Thyroid gland (tissue), 4 donors: ENCODE results near the gene SMARCE1. TPM values are rescaled to one million over a fixed set of nuclear protein-coding genes. Genes with fewer than 3 reads are reported as not detected.

Source experiments
- DNase-seq, 2 donors: peaks; one replicate each; pipeline ENCODE4 v3.0.0-alpha.2; 2019
- H3K27ac ChIP-seq, 3 donors: fragments of 200-600 bp; sonication (generic); 1 replicate in 2 of 3; 2 replicates in 1 of 3; pipeline ENCODE4 v1.5.1; 2016 to 2019; ENCODE audit warnings: mild to moderate bottlenecking in 1 of 3, moderate library complexity in 1 of 3
- H3K27me3 ChIP-seq: fragments of 200-600 bp; sonication (generic); one replicate; pipeline ENCODE4 v1.5.1; 2019
- H3K36me3 ChIP-seq, 2 donors: fragments of 200-600 bp; sonication (generic); one replicate each; pipeline ENCODE4 v1.5.1; 2016 to 2019
- H3K4me1 ChIP-seq, 2 donors: fragments of 200-600 bp; sonication (generic); one replicate each; pipeline ENCODE4 v1.5.1; 2017 to 2019
- H3K4me3 ChIP-seq, 3 donors: fragments of 200-600 bp; sonication (generic); replicated peaks in 1 of 3; 1 replicate in 2 of 3; 2 replicates in 1 of 3; pipeline ENCODE4 v1.5.1; 2016; ENCODE audit warnings: mild to moderate bottlenecking in 1 of 3
- H3K9me3 ChIP-seq: fragments of 200-600 bp; sonication (generic); one replicate; pipeline ENCODE4 v1.5.1; 2017
- CTCF ChIP-seq, 6 experiments: fragments of 200-600 bp in 3 of 6; fragments of 450-650 bp in 3 of 6; sonication (generic) in 3 of 6; IDR thresholded peaks; one replicate each; pipeline ENCODE4 v1.5.1; 2016 to 2019; ENCODE audit warnings: antibody characterized with exemption in 6 of 6, mild to moderate bottlenecking in 2 of 6, inconsistent platforms in 1 of 6, moderate library complexity in 1 of 6
- POLR2A ChIP-seq, 2 donors: fragments of 450-650 bp; IDR thresholded peaks; one replicate each; pipeline ENCODE4 v1.6.1; 2017; ENCODE audit warnings: antibody characterized with exemption in 2 of 2, mild to moderate bottlenecking in 2 of 2, moderate library complexity in 1 of 2
- WGBS, 2 donors: methylation state at CpG; one replicate each; pipeline ENCODE4 v1.1.5; 2017; 5-methylcytosine and 5-hydroxymethylcytosine counted together
- intact Hi-C: fragments of 100-400 bp; cut with DNase I; formaldehyde crosslinking; loops from one replicate; pipeline ENCODE4 v1.15.1; 2023
- total RNA-seq, 4 donors: library from RNA; depleted of rRNA; stranded (reverse); fragments of >200 nt; gene quantifications; one replicate each; pipeline ENCODE4 v1.2.3, GENCODE V29; 2016

The SMARCE1 gene
- total RNA-seq, 4 donors from 2014 or later, result 82.1 to 125 (median 108) TPM

GRCh38 chr17:40616592-40616991 is 31.0 kb downstream of the SMARCE1 start:
- H3K36me3 ChIP-seq, result no peaks in the 10 kb centered on the region
- TF ChIP-seq POLR2A (IDR thresholded peaks at IDR 0.05) (no peak), CTCF (IDR thresholded peaks at IDR 0.05) (no peak)
- intact Hi-C loops, result loop anchor here (5.0 kb wide), 1 partner anchor 176 kb away; no protein-coding TSS in a partner anchor
- H3K4me1 ChIP-seq, result peaks cover 0 to 6% of the 10 kb centered on the region in 2 donors
- no peaks in the 10 kb centered on the region for H3K9me3 ChIP-seq
- 82 to 88% methylated on average over 3 of the region's 3 CpGs for WGBS, 2 donors
- no peak for DNase-seq
- H3K27ac ChIP-seq, result no peak overlapping the region
- H3K4me3 ChIP-seq, result no peak overlapping the region
- no peaks in the 10 kb centered on the region for H3K27me3 ChIP-seq

GRCh38 chr17:40615841-40616476 is 31.7 kb downstream of the SMARCE1 start:
- H3K4me1 ChIP-seq, result peaks cover 0 to 6% of the 10 kb centered on the region in 2 donors
- no peak for DNase-seq
- WGBS, 2 donors, result 70% methylated on average over 10 of the region's 10 CpGs
- intact Hi-C loops, result loop anchor here (5.0 kb wide), 1 partner anchor 176 kb away; no protein-coding TSS in a partner anchor
- H3K4me3 ChIP-seq, result no peak overlapping the region
- no peaks in the 10 kb centered on the region for H3K27me3 ChIP-seq
- no peak for TF ChIP-seq POLR2A (IDR thresholded peaks at IDR 0.05)
- no peak for TF ChIP-seq CTCF (IDR thresholded peaks at IDR 0.05)
- no peaks in the 10 kb centered on the region for H3K36me3 ChIP-seq
- no peaks in the 10 kb centered on the region for H3K9me3 ChIP-seq
- no peak overlapping the region for H3K27ac ChIP-seq

DNA sequence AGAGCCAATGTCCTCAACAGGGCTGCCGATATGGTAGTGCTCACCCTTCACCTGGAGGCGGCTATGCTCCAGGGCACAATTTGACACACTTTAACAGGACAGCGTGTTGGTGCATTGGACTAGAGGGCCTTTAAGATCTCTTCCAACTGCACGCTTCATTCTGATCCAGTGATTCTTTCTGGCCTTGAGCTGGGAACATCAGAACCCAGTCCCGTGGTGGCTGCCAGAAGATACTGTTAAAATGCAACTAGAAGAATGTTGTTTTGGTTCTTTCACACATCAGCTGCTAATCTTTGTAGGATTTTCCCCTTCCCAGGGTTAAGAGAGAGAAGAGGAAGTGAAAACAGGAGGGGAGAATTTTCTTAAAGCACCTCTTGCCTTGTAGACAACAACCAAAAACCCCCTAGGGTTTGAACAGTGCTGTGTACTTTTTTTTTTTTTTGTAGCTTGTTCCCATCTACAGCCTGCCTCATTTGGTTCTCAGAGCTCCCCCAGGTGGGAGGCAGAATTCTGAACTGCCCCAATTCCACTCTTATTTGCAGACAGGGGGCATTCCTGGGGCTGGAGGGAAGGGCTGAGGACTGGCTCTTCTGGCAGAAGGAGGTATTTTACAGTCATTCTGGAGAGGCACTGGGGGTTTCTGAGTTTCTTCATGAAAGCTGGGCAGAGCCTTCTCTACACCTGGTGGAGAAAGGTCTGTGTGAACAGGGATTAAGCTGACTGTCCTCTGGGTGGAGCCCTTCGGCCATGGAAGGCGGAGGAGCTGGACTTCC is 32.4 kb downstream of the SMARCE1 start:
- no peaks in the 10 kb centered on the region for H3K9me3 ChIP-seq
- DNase-seq, result peak; percentile 54 to 57
- no peak overlapping the region for H3K4me3 ChIP-seq
- no peaks in the 10 kb centered on the region for H3K27me3 ChIP-seq
- no peaks in the 10 kb centered on the region for H3K36me3 ChIP-seq
- 53 to 64% methylated on average over 5 to 7 of the region's 7 CpGs for WGBS, 2 donors
- H3K4me1 ChIP-seq, result peaks cover 0 to 6% of the 10 kb centered on the region in 2 donors
- no peak overlapping the region for H3K27ac ChIP-seq
- intact Hi-C loops, result loop anchor here (5.0 kb wide), 1 partner anchor 177 kb away; no protein-coding TSS in a partner anchor
- TF ChIP-seq POLR2A (IDR thresholded peaks at IDR 0.05) (no peak), CTCF (IDR thresholded peaks at IDR 0.05) (peak in 5 of 6 experiments; percentile 14 to 46 (median 38))

- WGBS, 2 donors, result 83 to 86% methylated on average over 11 to 13 of the region's 13 CpGs
- Histone ChIP-seq H3K4me3 (no peak overlapping the region), H3K36me3 (no peaks in the 10 kb centered on the region), H3K27ac (no peak overlapping the region), H3K9me3 (no peaks in the 10 kb centered on the region), H3K27me3 (no peaks in the 10 kb centered on the region), H3K4me1 (peaks cover 0 to 2% of the 10 kb centered on the region in 2 donors)
- no peak for TF ChIP-seq POLR2A (IDR thresholded peaks at IDR 0.05)
- no peak for TF ChIP-seq CTCF (IDR thresholded peaks at IDR 0.05)
- intact Hi-C loops, result loop anchor here (5.0 kb wide), 1 partner anchor 178 kb away; no protein-coding TSS in a partner anchor
- no peak for DNase-seq
These were observed 33.1 kb downstream of the SMARCE1 start for GRCh38 chr17:40614431-40615067.
